ENCODE measurements around the gene LRIG1.

Gene LRIG1

GRCh38 chr3:66353039-66353438 is 147.8 kb downstream of the LRIG1 start:
- H3K9ac ChIP-seq (ENCODE audit: low read depth, low read length), result no peak overlapping the region
- H3K4me1 ChIP-seq (ENCODE audit: insufficient read depth, low read length), result no peaks in the 10 kb centered on the region
- H3K9me3 ChIP-seq (ENCODE audit: insufficient read depth, low read length, severe bottlenecking), result no peaks in the 10 kb centered on the region
- H4K20me1 ChIP-seq (ENCODE audit: insufficient read depth, low read length), result no peaks in the 10 kb centered on the region
- H3K4me2 ChIP-seq (ENCODE audit: insufficient read depth, low read length), result no peak overlapping the region
- no peaks in the 10 kb centered on the region for H3K36me3 ChIP-seq (ENCODE audit: insufficient read depth, low read length)
- no peak overlapping the region for H3K4me3 ChIP-seq (ENCODE audit: low read depth in 1 of 2, low read length in 2 of 2)
- ATAC-seq (ENCODE audit: insufficient read depth, low read depth) (no peak), DNase-seq (no peak)
- H3K27ac ChIP-seq (ENCODE audit: low read length), result no peak overlapping the region
- TF ChIP-seq CTCF (IDR thresholded peaks at IDR 0.05; ENCODE audit: borderline replicate concordance, extremely low read depth, low read length, poor library complexity, severe bottlenecking) (no peak), EZH2 (IDR thresholded peaks at IDR 0.05; ENCODE audit: borderline replicate concordance, low read depth, low read length, severe bottlenecking) (no peak)
- H2AFZ ChIP-seq (ENCODE audit: low read depth, low read length), result no peak overlapping the region
- no peaks in the 10 kb centered on the region for H3K79me2 ChIP-seq (ENCODE audit: insufficient read depth, low read length)
- H3K27me3 ChIP-seq (ENCODE audit: insufficient read depth, low read length, poor library complexity), result no peaks in the 10 kb centered on the region

DNA sequence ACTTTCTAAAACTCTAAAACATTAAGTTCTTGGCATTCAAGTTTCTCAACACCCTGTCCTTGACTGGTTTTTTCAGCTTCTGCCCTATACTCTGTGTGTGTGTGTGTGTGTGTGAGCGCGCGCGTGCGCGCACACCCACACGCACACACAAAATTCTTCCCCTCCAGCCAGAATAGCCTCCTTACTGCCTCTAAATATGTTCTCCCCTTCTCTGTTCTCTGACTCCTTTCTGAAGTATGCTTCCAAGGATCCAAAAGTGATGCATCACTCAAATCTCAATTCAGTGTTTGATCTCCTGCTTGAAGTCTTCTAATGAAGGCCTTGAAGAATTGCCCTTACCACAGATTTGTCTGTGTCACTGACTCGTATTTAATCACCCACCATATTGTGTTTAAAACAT is 150.2 kb downstream of the LRIG1 start:
- Histone ChIP-seq H3K27me3 (ENCODE audit: insufficient read depth, low read length, poor library complexity) (no peaks in the 10 kb centered on the region), H3K4me3 (ENCODE audit: low read depth in 1 of 2, low read length in 2 of 2) (no peak overlapping the region), H3K4me2 (ENCODE audit: insufficient read depth, low read length) (no peak overlapping the region), H4K20me1 (ENCODE audit: insufficient read depth, low read length) (no peaks in the 10 kb centered on the region), H3K79me2 (ENCODE audit: insufficient read depth, low read length) (no peaks in the 10 kb centered on the region), H2AFZ (ENCODE audit: low read depth, low read length) (no peak overlapping the region), H3K9ac (ENCODE audit: low read depth, low read length) (no peak overlapping the region), H3K9me3 (ENCODE audit: insufficient read depth, low read length, severe bottlenecking) (no peaks in the 10 kb centered on the region), H3K4me1 (ENCODE audit: insufficient read depth, low read length) (no peaks in the 10 kb centered on the region), H3K27ac (ENCODE audit: low read length) (no peak overlapping the region), H3K36me3 (ENCODE audit: insufficient read depth, low read length) (no peaks in the 10 kb centered on the region; the same call in 1 of the 2 replicates)
- ATAC-seq (ENCODE audit: insufficient read depth, low read depth), result no peak
- TF ChIP-seq EZH2 (IDR thresholded peaks at IDR 0.05; ENCODE audit: borderline replicate concordance, low read depth, low read length, severe bottlenecking) (no peak), CTCF (IDR thresholded peaks at IDR 0.05; ENCODE audit: borderline replicate concordance, extremely low read depth, low read length, poor library complexity, severe bottlenecking) (no peak)
- no peak for DNase-seq

DNA sequence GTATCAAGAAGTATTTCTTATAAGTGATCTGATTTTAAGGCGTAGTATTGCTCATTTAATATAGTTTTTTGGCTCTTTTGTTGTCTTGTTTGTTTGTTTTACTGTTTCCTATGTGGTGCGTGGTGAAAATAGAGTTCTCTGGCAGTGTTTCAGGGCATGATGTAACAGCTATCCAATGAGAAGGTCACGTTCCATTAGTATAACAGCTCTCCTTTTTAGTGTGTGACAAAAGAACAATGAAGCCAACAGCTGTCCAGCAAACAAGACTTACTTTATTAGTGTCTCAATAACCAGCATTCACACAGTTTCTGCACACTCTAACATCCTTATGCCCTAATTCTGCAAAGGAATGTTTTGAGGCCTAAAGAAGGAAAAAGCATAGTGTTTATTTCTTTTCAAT is 152.1 kb downstream of the LRIG1 start:
- ATAC-seq (ENCODE audit: insufficient read depth, low read depth), result no peak
- H3K9me3 ChIP-seq (ENCODE audit: insufficient read depth, low read length, severe bottlenecking), result no peaks in the 10 kb centered on the region

More for the DNA sequence above, 152.1 kb downstream of the LRIG1 start:
- no peak overlapping the region for H3K4me3 ChIP-seq (ENCODE audit: low read depth in 1 of 2, low read length in 2 of 2)
- no peaks in the 10 kb centered on the region for H4K20me1 ChIP-seq (ENCODE audit: insufficient read depth, low read length)
- no peak overlapping the region for H3K27ac ChIP-seq (ENCODE audit: low read length)
- no peak overlapping the region for H2AFZ ChIP-seq (ENCODE audit: low read depth, low read length)
- H3K9ac ChIP-seq (ENCODE audit: low read depth, low read length), result no peak overlapping the region
- no peaks in the 10 kb centered on the region for H3K27me3 ChIP-seq (ENCODE audit: insufficient read depth, low read length, poor library complexity)
- H3K36me3 ChIP-seq (ENCODE audit: insufficient read depth, low read length), result no peaks in the 10 kb centered on the region; the same call in 1 of the 2 replicates
- TF ChIP-seq CTCF (IDR thresholded peaks at IDR 0.05; ENCODE audit: borderline replicate concordance, extremely low read depth, low read length, poor library complexity, severe bottlenecking) (no peak), EZH2 (IDR thresholded peaks at IDR 0.05; ENCODE audit: borderline replicate concordance, low read depth, low read length, severe bottlenecking) (no peak)
- H3K79me2 ChIP-seq (ENCODE audit: insufficient read depth, low read length), result no peaks in the 10 kb centered on the region
- H3K4me2 ChIP-seq (ENCODE audit: insufficient read depth, low read length), result no peak overlapping the region
- no peak for DNase-seq
- no peaks in the 10 kb centered on the region for H3K4me1 ChIP-seq (ENCODE audit: insufficient read depth, low read length)
